GM12892 (cell line): ENCODE results near the gene EPHA6.

Experiments
- POLR2A ChIP-seq: IDR thresholded peaks from 2 replicates; pipeline ENCODE4 v1.6.1; 2011; ENCODE audit warnings: low read depth, low read length, control low read depth
- POLR2AphosphoS5 ChIP-seq: IDR thresholded peaks from 2 replicates; pipeline ENCODE4 v1.6.1; 2011; ENCODE audit warnings: low read depth, low read length, control low read depth
- TAF1 ChIP-seq: IDR thresholded peaks from 2 replicates; pipeline ENCODE4 v1.6.1; 2011; ENCODE audit warnings: low read depth, mild to moderate bottlenecking, control low read depth, low read length, borderline replicate concordance

DNA sequence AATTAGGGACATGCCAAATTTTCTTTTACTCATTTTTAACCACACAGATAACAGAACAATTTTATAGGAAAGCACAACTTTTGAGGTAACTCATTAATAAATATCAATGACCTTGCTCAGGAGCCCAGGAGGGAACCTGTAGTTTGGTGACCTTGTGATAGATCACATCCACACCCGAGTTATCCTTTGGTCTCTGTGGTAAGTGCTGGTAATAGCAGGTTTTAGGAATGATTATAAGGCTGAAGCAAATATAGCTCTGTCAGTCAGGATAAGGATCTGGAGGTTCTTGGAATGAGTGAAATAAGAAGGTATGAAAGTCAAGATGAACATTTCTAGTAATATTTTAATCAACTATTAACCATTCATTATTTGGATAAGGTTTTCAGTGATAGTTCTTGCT is 46.5 kb downstream of the EPHA6 start:
- no peak for TF ChIP-seq POLR2A
- no peak for TF ChIP-seq POLR2AphosphoS5
- TF ChIP-seq TAF1 = no peak
